ENCODE results near the gene TP63. TPM values are rescaled to one million over a fixed set of nuclear protein-coding genes. Genes with fewer than 3 reads are reported as not detected.
"Not testable (repeated sequence)": the region's sequence is repeated elsewhere in the genome, so short reads cannot be mapped to it uniquely, and the experiment has no call there.

Gene TP63
- 21.8 TPM for polyA plus RNA-seq (2012; ENCODE audit: missing spikeins)

- FAIRE-seq: no peak
- TF ChIP-seq TAF1 (IDR thresholded peaks at IDR 0.05; ENCODE audit: borderline replicate concordance, low read depth, low read length): no peak
- no peak for TF ChIP-seq POLR2A (IDR thresholded peaks at IDR 0.05; ENCODE audit: low read depth, low read length)
- no peak for TF ChIP-seq POLR2AphosphoS5 (IDR thresholded peaks at IDR 0.05; ENCODE audit: low read depth, low read length)
- DNase-seq (ENCODE audit: insufficient read length): no peak
Observed at GRCh38 chr3:189631373-189631408, at the start of gene TP63. Gene TP63 (plus strand): TSS chr3:189631389. CDS start chr3:189631516, 127 bp downstream.

GRCh38 chr3:189582179-189582578, 49.0 kb upstream of the TP63 start:
- DNase-seq (ENCODE audit: insufficient read length): no peak
- no peak for TF ChIP-seq POLR2A (IDR thresholded peaks at IDR 0.05; ENCODE audit: low read depth, low read length)
- TF ChIP-seq POLR2AphosphoS5 (IDR thresholded peaks at IDR 0.05; ENCODE audit: low read depth, low read length): no peak
- no peak for TF ChIP-seq TAF1 (IDR thresholded peaks at IDR 0.05; ENCODE audit: borderline replicate concordance, low read depth, low read length)
- FAIRE-seq: no peak

DNA sequence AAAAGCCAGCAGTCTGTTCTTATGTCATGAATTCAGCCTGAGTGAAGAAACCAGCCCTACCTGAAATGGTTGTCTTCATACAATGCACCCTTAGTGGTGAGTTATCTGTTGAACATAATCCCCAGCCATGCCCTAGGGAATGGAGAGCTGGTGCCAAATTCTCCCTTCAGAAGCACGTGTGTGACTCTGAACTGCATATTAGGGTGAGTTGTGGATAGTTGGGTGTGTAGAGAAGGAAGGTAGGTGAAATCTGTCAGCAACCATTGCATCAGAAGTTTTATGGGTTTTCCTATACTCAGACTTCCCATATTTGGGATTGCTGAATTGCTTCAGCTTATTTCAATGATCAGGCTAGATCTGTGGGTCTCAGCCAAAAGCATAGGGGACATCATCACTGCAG, 46.5 kb upstream of the TP63 start:
- DNase-seq (ENCODE audit: insufficient read length) (no peak), FAIRE-seq (no peak)
- no peak for TF ChIP-seq TAF1 (IDR thresholded peaks at IDR 0.05; ENCODE audit: borderline replicate concordance, low read depth, low read length)
- no peak for TF ChIP-seq POLR2AphosphoS5 (IDR thresholded peaks at IDR 0.05; ENCODE audit: low read depth, low read length)
- TF ChIP-seq POLR2A (IDR thresholded peaks at IDR 0.05; ENCODE audit: low read depth, low read length): no peak

DNA sequence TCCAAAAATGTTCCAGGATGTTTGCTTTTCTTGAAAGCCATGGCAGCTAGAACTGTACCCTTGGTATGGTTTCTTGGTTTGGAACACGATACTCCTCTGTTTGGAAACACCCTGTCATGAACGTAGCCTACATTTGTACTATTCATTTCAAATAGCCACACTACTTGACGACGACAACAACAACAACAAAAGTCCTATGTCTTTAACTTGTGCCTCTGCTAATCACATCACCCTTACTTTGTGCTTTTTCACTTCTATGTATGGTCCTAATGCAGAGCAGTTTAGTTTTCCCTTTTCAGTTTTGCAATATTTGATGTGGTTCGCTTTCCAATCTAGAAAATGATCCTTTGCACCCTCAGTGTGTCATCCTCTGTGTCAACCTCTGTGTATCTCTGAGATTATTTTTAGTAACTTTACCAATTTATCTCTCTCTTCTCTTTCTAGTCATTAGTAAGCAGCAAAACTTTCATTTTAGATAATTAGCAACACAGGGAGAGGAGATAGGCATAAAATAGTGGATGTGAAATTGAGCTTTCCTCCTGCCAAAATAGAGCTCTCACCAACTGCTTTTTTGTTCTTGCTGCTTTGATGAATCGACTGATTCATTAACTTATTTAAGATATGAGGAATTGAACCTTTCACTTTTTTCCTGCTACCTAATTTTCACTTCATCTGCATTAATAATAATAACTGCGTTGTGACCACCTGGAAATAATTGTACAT, 44.1 kb upstream of the TP63 start:
- TF ChIP-seq POLR2A (IDR thresholded peaks at IDR 0.05; ENCODE audit: low read depth, low read length) (no peak), POLR2AphosphoS5 (IDR thresholded peaks at IDR 0.05; ENCODE audit: low read depth, low read length) (no peak), TAF1 (IDR thresholded peaks at IDR 0.05; ENCODE audit: borderline replicate concordance, low read depth, low read length) (no peak)
- DNase-seq (ENCODE audit: insufficient read length) (no peak), FAIRE-seq (peak; percentile 92)

GRCh38 chr3:189587664-189588040, 43.5 kb upstream of the TP63 start:
- DNase-seq (ENCODE audit: insufficient read length) (no peak), FAIRE-seq (no peak)
- TF ChIP-seq POLR2AphosphoS5 (IDR thresholded peaks at IDR 0.05; ENCODE audit: low read depth, low read length): no peak
- no peak for TF ChIP-seq POLR2A (IDR thresholded peaks at IDR 0.05; ENCODE audit: low read depth, low read length)
- no peak for TF ChIP-seq TAF1 (IDR thresholded peaks at IDR 0.05; ENCODE audit: borderline replicate concordance, low read depth, low read length)

DNA sequence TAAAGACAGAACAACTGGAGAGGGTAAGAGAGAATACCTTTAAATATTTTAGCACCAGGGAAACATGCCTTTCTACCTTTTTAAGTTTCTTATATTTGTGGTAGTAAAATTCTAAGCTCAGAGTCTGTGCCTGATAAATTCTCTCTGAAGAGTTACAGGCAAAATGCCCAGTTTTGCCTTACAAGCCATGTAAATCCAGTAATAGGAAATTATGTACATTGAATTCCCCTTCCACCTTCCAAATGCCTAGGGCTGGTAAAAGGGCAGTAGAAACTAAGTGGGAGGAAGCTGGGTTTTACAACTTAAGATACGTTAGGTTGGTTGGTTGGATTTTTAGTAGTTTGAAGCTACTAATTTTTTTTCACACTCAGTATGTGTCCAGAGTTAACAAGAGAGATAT, 43.1 kb upstream of the TP63 start:
- no peak for FAIRE-seq
- DNase-seq (ENCODE audit: insufficient read length): no peak
- TF ChIP-seq POLR2AphosphoS5 (IDR thresholded peaks at IDR 0.05; ENCODE audit: low read depth, low read length) (no peak), TAF1 (IDR thresholded peaks at IDR 0.05; ENCODE audit: borderline replicate concordance, low read depth, low read length) (no peak), POLR2A (IDR thresholded peaks at IDR 0.05; ENCODE audit: low read depth, low read length) (no peak)

DNA sequence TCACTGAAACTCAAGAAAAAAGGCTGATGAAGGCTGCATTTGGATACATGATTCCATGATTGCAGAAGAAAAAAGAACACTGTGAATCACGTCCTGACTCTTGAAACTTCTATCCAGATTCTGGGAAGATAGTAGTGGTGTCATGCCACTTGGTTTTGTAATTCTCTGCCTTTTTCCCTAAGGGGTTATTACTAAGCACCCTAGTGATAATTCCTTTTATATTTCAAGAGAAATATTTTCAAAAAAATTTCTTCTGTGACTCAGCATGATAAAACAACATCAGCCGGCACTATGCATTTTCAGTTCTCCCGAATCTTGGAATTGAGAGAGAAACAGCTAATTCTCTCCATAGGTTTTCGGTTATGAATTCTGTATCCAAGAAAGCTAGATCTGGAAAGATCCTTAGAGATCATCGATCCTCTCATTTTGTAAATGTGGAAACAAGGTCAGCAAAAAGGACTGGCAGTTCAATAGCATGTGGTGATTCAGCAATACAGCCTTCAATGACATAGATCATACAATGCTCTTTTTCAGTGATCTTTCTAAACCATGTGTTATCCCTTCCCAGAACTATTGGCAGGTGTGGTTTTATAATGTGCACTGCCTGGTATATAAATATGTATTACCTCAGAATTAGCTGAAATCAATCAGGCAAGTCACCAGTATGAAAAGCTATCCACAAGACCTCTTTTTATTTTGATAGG, 42.6 kb upstream of the TP63 start:
- FAIRE-seq: peak; percentile 44
- no peak for DNase-seq (ENCODE audit: insufficient read length)
- no peak for TF ChIP-seq POLR2A (IDR thresholded peaks at IDR 0.05; ENCODE audit: low read depth, low read length)
- no peak for TF ChIP-seq TAF1 (IDR thresholded peaks at IDR 0.05; ENCODE audit: borderline replicate concordance, low read depth, low read length)
- TF ChIP-seq POLR2AphosphoS5 (IDR thresholded peaks at IDR 0.05; ENCODE audit: low read depth, low read length): no peak

DNA sequence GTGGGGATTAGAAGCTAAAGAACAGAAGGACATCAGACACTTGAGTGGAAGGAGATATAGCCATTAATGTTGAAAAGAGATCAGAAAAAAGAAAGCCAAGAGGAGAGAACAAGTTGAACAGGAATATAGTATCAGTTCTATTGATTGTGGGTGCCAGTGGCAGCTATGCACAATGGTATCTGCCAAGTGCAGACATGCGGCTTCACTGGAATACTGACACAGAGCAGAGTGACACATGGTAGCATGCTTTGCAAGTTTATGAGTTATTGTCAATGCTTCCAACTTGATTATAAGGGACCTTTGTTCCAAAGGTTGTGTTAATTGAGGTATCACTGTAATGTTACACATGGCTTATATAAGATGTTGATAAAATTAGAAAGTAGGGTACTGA, 42.0 kb upstream of the TP63 start:
- FAIRE-seq: peak; percentile 42
- DNase-seq (ENCODE audit: insufficient read length): no peak
- TF ChIP-seq POLR2A (IDR thresholded peaks at IDR 0.05; ENCODE audit: low read depth, low read length): no peak
- TF ChIP-seq TAF1 (IDR thresholded peaks at IDR 0.05; ENCODE audit: borderline replicate concordance, low read depth, low read length): no peak
- TF ChIP-seq POLR2AphosphoS5 (IDR thresholded peaks at IDR 0.05; ENCODE audit: low read depth, low read length): no peak

- DNase-seq (ENCODE audit: insufficient read length): no peak
- no peak for FAIRE-seq
- TF ChIP-seq TAF1 (IDR thresholded peaks at IDR 0.05; ENCODE audit: borderline replicate concordance, low read depth, low read length) (no peak), POLR2A (IDR thresholded peaks at IDR 0.05; ENCODE audit: low read depth, low read length) (no peak), POLR2AphosphoS5 (IDR thresholded peaks at IDR 0.05; ENCODE audit: low read depth, low read length) (no peak)
Observed at GRCh38 chr3:189590223-189590622, 41.0 kb upstream of the TP63 start.

- no peak for FAIRE-seq
- DNase-seq (ENCODE audit: insufficient read length): no peak
- no peak for TF ChIP-seq POLR2AphosphoS5 (IDR thresholded peaks at IDR 0.05; ENCODE audit: low read depth, low read length)
- no peak for TF ChIP-seq POLR2A (IDR thresholded peaks at IDR 0.05; ENCODE audit: low read depth, low read length)
- no peak for TF ChIP-seq TAF1 (IDR thresholded peaks at IDR 0.05; ENCODE audit: borderline replicate concordance, low read depth, low read length)
Observed at GRCh38 chr3:189593581-189593980, 37.6 kb upstream of the TP63 start.

GRCh38 chr3:189596078-189596979, 34.9 kb upstream of the TP63 start:
- not testable (repeated sequence) for FAIRE-seq; DNase-seq (ENCODE audit: insufficient read length)

DNA sequence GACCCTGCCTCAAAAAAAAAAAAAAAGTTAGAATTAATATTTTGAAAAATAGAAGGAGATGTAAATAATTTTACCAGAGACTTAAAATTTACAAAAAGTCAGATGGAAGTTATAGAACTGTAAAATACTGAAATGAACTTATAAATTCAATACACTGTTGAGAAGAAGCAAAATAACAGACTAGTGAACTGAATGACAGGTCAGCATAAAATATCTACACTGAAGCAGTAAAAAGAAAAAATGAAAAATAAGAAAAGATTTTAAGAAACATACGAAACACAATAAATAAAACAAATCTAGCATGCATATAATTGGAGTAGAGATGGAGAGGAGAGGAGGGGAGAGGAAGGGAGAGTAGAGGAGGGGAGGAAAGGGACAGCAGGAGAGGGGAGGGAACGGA, 33.3 kb upstream of the TP63 start:
- FAIRE-seq (no peak), DNase-seq (ENCODE audit: insufficient read length) (no peak)
- TF ChIP-seq POLR2AphosphoS5 (IDR thresholded peaks at IDR 0.05; ENCODE audit: low read depth, low read length) (no peak), POLR2A (IDR thresholded peaks at IDR 0.05; ENCODE audit: low read depth, low read length) (no peak), TAF1 (IDR thresholded peaks at IDR 0.05; ENCODE audit: borderline replicate concordance, low read depth, low read length) (no peak)
